Hepatic stellate cell (primary cell): ENCODE data around the gene BACE2.
A peak's percentile ranks its signal among the peaks of the same experiment; 100 is the strongest.

ENCODE experiments used
- DNase-seq: peaks from one replicate; pipeline ENCODE4 v3.0.0; 2011; ENCODE audit warnings: low spot score

BACE2 gene

DNA sequence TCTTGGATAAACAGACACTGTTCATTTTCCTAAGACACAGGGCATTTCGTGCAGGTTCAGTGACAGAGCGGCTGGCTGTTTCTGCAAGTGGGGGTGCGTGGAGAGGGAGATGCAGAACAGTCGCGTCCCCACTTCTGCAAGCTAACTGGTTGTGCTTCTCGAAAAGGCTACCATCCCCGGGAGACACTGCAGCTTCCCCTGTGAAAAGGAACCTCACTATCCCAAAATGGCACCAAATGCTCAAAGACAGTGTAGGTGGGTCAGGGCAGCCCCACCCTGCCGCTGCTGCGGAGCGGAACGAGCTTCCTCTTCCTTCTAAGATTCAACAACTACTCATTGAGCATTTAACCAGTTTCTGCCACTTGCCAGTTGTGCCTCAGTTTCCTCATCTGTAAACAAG is 19.2 kb upstream of the BACE2 start:
- no peak for DNase-seq

DNA sequence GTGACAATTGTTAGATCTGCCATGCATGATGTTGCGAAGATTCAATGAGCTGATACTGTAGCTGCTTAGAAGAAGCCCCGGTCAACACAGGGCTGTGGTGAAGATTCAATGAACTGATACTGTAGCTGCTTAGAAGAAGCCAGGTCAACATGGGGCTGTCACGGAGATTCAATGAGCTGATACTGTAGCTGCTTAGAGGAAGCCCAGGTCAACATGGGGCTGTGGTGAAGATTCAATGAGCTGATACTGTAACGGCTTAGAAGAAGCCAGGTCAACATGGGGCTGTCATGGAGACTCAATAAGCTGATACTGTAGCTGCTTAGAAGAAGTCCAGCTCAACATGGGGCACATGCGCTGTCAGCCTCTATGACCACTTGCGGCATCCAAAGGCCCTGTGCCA is 18.8 kb upstream of the BACE2 start:
- no peak for DNase-seq

DNA sequence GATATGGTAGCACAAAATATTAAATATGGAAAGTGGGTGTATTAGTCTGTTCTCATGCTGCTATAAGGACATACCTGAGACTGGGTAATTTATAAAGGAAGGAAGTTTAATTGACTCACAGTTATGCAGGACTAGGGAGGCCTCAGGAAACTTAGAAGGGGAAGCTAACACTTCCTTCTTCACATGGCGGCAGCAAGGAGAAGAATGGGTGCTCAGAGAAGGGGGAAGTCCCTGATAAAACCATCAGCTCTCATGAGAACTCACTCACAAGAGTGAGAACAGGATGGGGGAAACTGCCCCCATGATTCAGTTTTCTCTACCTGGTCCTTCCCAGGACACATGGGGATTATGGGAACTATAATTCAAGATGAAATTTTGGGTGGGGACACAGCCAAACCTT is 15.8 kb upstream of the BACE2 start:
- no peak for DNase-seq

DNA sequence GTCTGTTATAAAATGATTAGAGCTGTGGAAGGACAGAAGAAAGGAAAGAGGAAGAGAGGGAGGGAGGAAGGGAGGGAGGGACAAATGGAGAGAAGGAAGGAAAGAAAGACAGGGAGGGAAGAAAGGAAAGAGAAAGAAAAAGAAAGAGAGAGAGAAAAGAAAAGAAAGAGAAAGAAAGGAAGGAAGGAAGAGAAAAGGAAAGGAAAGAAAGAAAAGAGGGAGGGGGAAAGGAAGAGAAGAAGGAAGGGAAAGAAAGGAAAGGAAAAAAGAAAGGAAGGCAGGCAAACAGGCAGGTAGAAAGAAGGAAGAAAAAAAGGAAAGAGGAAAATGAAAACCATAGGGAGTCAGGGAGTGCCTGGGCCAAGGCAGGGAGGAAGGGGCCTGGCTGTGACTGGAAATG is 14.5 kb upstream of the BACE2 start:
- DNase-seq = no peak

DNA sequence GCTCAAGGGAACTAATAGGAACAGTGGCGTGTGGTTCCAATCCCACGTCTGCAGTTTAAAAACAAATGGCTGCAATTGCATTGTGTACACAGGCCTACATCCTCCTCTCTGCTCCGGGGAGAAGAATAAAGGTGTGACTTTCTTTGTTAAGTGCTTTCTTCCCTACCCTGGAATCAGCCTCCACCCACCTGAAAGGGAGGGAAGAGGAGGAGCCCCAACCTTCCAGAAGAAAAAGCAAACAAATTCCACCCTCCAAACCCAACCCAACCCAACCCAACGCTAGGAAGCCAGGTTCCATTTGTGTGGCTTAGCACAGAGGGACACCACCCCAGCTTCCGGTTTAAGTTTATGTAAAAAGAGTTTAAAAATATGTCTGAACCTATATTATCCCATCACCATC is 11.8 kb upstream of the BACE2 start:
- DNase-seq = no peak

DNA sequence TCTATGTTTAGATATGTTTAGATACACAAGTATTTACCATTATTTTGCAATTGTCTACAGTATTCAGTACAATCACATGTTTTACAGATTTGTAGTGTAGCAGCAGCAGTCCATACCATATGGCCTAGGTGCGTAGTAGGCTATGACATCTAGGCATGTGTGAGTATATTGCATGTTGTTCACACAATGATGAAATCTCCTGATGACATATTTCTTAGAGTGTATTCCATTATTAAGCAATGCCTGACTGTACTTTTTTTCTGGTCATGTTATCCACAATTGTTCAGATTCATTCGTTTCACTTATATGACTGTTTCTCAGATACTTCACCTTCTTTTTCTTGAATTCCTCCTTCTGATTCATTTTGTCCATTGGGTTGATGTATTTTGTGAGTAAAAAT is 9.9 kb upstream of the BACE2 start:
- no peak for DNase-seq

DNA sequence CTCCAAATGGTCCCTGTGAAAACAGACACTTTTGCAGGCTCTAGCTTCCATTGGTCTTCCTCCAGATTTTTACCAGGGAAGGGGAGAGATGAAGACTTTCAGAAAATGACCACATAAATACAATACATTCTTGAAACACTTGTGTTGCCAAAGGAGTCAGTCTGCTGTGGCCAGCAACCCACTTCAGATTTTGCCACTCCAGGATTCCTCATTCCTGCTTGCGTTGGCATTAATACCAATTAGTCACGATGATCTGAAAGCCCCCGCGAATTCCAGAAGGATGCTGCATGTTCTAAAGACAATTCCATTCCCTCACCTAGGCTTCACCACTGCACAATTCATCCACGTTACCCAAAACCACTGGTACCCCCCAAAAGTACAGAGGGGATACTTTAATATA is 7.9 kb upstream of the BACE2 start:
- no peak for DNase-seq

DNA sequence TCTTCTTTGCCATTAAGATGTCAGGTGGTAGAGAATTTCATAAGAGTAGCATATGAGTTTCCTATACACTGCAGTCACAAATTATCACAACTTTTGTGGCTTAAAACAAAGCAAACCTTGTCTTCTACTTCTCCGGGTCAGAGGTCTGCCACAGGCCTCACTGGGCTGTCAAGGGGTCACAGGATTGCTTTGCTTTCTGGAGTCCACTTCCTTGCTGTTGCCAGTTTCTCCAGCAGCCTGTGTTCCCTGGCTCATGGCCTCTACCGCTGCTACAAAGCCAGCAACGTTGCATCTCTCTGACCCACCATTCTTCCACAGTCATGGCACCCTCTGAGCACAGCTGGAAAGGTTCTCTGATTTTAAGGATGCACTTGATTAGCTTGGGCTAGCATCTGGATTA is 6.5 kb upstream of the BACE2 start:
- no peak for DNase-seq

DNA sequence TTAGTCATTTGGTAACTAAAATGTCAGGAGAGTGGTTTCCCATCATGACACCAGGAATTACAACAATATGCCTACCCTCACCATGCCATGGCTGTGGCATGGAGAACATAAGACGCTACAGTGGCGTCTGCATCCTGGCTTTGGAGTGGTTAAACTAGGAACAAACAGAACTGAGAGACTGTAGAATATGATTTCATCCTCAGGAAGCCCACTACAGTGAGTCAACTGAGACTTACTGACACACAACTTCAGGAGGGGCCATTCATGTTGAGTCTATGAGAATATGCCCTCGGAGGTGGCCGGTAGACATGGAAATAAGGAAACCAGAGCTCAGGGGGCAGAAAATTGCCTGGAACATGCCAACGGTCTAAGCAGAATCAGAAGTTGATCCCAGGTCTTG is 5.9 kb upstream of the BACE2 start:
- no peak for DNase-seq

DNA sequence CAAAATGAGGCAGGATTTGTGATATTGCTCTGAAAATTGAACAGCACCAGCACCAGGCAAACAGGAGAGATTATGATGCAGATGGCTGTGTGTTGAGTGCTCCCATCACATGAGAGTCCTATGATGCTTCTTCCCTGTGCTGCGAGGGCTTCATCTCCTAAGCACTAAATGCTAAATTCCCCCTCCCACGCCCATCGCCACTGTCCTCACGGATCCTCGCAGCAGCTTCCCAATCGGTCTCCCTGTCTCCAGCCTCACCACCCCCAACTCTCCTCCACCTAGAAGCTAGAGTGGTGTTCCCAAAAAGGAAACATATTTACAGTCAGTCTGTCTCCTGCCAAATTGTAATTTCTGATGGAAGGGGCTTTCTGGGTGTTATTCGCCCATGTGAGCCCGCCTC is 4.9 kb upstream of the BACE2 start:
- DNase-seq = no peak

DNA sequence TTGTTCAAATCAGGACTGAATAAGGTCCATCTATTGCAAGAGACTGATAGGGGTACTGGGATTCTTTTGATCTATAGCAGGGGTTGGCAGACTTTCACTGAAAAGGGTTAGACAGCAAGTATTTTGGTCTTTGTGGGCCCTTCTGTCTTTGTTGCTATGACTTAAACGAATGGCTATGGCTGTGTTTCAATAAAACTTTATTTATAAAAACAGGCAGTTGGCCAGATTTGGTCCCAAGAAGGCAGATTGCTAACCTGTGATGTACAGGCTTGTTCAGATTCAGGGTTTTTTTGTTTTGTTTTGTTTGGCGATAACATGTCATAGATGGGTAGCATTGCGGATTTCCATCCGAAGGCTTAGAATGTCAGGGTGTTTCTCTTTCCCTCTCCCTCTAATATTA is 3.9 kb upstream of the BACE2 start:
- no peak for DNase-seq

DNA sequence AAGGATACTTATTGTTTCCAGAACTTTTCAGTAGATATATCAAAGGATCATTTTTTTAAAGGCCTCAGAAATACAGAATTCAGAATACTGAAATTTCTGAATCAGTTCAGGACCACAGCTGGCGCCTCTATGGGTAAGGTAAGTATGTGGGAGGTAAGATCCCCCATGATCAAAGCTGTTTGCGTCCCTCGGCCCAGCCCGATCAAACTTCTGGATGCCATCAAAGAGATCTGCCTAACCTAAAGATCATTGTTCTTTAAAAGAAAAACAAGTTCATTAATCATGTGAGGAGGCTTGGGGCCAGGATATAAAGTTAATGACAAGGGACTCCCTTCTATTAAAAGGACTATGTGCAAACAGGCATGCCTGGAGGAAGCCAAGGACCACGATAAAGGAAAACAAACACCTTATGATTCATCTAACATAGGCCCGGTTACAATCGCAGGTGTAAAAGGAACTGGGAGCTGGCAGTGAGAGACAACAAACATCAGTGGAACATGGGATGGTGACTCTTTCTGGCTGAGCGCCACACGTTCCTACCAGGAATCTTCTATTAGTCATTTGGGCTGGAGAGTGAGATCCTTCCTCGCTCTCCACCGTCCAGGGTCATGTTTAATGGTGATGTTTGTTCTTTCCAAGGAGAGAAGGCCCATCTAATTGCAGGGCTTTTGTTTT is 2.8 kb upstream of the BACE2 start:
- DNase-seq = no peak

DNA sequence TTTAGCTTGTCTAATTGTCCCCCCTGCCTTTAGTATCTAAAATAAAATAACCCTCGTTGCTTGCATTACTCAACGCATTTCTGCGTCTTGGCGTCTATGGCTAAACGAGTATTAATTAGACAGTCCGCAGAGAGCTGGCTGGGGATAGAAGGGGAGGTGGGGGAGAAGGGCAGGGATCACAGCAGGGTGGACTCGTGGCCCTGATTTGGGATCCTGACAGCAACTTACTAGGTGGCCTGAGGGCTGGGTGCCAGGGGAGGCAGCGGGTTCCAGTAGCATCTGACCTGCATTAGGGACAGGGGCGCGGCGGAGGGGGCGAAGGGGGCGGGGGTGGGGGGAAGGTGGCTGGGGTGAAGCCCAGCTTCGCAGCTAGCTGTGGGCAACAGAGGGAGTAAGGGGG is 1.1 kb upstream of the BACE2 start:
- DNase-seq = no peak

DNA sequence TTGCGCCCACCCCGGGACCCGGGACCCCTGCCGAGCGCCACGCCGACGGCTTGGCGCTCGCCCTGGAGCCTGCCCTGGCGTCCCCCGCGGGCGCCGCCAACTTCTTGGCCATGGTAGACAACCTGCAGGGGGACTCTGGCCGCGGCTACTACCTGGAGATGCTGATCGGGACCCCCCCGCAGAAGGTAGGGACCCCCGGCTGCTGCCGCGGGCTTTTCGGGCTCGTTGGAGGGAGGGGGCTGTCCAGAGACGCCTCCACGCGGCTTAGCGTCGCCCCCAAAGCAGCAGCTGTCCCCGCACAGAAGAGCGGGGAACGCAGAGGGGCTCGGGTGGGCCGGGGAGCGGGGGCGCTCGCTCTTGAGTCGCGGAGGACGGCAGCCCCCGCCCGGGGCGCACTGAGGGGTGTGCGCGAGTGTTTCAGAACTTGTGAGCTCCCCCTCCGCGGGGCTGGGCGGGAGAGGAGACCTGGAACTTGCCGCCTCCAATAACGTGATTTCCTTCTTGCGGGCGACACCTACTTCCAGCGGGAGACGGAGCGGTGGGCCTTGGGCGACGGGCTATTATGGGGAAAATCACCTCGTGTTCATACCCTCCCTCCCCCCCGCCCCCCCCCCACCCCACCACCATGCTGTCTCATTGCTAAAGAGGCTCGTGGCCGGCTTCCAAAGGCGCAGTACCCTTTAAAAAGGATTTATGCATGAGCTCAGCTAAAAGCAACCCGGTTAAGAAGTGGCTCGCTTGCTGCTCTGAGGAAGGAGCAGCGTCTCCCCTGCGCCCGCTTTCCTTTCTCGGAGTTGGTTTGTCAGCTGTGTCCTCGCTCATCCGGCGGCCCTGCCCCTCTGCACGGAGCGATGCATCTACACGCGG is 664 bp downstream of the BACE2 start:
- DNase-seq = peak; percentile 22

DNA sequence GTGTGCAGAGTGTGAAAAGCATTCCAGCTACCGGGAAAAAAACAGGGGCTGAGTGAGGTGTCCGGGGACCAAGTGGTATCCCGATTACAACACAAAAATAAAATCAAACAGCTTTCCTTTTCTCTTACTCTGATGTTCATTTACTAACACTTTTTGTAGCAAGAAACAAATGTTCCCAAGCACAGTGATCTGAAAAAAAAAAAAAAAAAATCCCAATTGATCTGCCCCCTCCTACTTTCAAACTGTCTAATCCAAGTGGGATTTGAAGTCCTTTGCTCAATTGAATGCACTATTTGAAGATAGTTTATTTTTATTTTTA is 1.3 kb downstream of the BACE2 start:
- DNase-seq = no peak

DNA sequence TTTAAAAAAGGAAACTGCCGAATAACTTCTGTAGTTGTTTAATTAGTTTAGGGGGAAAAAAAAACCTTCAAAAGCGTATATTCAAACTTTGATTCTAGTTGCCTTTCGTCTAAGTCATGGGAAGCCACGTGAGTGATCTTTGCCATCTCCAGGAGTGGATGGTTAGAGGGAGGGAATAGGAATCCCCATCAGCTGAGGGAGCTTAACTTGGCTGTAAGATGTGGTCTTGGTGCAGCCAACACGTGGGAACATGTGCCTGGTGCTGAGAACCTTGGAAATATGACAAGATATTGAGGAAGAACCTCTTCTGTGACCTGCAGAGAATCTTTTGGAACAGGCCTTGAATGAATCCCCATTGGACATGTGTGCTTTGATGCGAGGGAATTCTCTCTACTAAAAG is 1.7 kb downstream of the BACE2 start:
- no peak for DNase-seq

DNA sequence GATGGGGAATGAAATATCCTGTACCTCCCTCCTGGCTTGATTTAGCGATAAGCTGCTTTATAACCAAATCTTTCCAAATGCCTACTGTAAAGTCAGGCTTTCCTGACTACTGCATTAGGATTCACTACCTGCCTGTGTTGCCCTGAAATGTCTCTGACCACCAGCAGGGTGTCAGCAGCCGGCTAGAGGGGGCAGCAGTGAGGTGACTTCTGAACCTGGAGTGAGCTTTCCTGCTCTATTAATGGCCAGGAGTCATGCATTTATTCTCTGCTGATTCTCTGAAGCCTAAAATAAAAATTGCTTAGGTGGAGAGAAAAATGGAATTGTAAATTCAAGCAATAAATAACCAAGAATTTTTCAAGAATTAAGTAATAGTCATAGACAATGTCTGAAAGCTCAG is 2.5 kb downstream of the BACE2 start:
- DNase-seq = peak; percentile 16

DNA sequence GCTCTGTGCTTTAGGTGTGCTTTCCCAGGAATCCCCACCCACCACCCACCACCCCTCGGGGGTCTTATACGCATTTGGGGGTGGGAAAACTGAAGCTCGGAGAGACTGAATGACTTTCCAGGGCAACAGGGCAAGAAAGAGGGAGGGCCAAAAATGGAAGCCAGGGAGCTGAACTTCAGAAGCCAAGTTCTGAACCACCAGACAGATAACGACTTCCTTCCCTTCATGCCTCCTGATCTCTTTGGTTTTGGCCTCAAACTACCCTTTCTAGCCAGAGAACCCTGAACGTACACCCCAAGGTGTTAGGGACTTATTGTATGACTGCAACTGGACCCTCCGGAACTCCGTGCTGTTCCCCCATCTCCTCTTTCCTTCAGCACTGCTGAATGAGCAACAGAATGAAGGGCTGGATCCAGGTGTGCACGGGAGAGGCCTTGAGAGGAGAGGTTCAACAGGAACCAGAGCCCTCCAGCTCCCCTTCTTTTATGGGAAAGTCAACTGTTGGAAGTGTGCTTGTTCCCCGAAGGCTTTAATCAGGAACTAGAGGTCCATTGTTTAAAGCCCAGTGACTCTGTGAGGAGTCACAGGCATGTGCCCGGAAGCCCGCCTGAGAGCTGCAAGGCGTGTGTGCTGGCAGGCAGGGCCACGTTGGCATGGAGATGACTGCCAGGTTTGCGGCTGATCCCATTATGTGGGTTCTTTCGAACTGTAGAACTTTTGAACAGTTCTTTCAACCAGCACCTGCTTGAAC is 3.1 kb downstream of the BACE2 start:
- no peak for DNase-seq

DNA sequence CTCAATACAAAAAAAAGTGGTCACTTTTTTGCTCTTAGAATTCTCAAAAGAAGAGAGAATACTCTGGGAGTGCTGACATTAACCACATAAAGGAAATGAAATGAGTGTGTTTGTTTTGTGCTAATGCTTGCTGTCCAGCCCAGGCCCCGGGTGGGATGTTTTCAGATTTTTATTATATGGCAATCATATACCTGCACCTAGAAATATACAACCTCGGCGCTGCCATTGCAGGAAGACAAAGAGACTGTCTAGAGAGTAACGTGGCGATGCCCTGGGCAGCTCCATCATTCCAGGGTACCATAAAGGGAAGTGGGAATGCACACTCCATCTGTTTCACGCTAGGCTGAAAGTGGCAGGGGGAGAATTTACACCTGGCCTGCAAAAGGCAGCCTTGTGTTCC is 7.1 kb downstream of the BACE2 start:
- DNase-seq = no peak

DNA sequence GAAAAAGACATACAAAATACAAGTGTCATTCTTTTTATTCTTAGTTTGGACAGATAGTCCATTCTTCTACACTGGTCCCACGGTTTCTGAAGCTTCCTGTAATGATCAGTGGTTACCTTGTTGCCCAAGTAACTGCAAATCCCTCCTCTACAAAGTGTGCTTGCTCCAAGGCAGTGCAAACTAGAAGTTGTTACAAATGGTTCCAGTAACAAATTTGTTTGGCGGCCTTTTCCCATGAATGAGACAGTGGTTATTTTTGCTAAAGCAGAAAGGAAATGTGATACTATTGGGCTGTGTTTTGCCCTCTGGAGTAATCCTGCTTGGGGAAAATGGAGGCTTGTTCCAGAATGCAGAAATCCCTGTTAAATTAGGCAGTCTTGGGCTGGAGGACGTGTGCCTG is 8.9 kb downstream of the BACE2 start:
- no peak for DNase-seq

DNA sequence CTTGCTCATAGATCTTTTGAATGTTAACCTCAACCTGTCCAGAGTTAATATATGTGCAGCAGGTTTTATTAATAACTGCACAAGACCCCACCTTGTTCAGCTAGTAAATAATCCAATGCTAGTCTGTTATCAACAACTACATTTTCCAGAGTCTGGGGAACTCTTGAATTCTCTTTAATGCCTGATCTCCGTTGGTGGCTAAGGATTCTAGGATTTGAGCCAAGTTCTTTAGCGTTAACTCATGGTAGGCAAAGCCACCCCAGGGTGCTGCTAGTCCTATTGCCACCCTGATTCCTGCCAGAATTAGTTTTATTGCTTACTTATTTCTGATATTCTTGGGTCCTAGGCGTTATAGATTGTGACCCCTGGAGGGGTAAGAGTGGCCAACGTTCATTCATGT is 12.8 kb downstream of the BACE2 start:
- DNase-seq = no peak

DNA sequence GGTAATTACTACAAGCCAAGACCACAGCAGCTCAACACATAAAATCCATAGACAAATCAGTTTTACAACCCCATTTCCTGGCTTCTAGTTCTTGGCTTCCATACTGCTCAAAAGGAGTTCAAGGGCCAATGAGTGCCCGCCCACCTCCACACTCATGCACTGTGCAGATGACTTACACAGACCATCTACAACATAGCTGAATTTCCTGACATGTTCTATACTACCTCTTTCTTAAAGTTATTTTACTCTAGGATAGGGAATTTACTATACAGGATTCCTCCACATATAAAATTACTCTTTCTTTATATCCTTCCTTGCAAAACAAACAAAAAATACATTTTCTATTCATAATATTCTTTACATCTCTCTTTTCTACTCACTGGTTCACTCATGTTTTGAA is 14.6 kb downstream of the BACE2 start:
- no peak for DNase-seq

DNA sequence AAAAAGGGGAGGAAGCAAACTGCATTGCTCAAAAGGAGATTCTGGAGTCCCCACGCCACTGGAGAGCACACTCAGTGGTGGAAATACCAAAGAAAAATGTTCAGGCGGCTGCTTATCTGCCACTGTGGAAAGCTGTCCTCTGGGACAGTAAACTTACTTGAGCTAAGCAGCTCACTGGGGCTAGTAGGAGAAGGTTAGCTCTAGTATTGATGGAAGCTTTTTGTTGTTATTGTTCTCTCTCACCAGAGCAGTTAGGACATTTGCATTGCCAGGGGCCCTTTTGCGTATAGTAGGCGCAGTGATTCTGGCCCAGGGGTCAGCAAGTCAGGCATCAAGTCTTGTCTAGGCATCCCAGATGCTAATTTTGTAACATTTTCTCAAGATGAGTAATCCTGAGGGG is 15.6 kb downstream of the BACE2 start:
- no peak for DNase-seq
